NCI-H146 treated with DMSO at 0.1 percent for 48 hours (cell line): Measurements from ENCODE around the gene GGA1.

Experiments used
- DNase-seq: peaks from one replicate; lab custom pipeline; 2025; ENCODE audit not compliant: unreplicated experiment; lab: John Stamatoyannopoulos, UW

Gene GGA1

GRCh38 chr22:37630839-37631435 is 22.3 kb downstream of the GGA1 start:
- no peak for DNase-seq

DNA sequence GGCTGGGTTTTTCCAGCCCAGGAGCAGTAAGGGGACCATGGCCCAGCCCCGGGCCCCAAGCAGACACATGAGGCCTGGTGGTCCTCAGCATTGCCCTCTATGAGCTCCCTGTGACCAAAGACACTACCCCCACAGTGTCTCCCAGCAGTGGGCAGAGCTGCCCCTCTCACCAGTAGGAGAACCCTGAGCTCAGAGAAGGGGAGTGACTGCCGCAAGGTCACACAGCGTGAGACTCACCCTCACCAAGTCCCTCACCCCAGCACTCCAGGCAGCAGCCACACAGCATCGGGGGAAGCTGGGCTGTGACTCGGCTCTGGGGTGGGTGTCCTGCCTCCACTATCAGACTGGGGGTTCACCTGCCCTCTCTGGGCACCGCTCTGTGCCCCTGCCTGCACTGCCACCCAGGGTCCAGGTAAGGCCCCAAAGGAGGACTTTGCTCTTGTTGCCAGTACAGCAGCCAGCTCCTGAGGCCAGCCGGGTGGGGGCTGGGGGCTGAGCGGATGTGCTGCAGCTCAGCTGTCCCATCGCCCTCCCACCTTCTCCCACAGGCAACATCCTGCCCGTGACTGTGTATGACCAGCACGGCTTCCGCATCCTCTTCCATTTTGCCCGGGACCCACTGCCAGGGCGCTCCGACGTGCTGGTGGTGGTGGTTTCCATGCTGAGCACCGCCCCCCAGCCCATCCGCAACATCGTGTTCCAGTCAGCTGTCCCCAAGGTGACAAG is 23.0 kb downstream of the GGA1 start:
- no peak for DNase-seq

- no peak for DNase-seq
These were observed 23.8 kb downstream of the GGA1 start for GRCh38 chr22:37632174-37633088.

- no peak for DNase-seq
These were observed 24.5 kb downstream of the GGA1 start for GRCh38 chr22:37633089-37633624.

- DNase-seq, result no peak
These were observed 25.2 kb downstream of the GGA1 start for GRCh38 chr22:37633625-37634416.

DNA sequence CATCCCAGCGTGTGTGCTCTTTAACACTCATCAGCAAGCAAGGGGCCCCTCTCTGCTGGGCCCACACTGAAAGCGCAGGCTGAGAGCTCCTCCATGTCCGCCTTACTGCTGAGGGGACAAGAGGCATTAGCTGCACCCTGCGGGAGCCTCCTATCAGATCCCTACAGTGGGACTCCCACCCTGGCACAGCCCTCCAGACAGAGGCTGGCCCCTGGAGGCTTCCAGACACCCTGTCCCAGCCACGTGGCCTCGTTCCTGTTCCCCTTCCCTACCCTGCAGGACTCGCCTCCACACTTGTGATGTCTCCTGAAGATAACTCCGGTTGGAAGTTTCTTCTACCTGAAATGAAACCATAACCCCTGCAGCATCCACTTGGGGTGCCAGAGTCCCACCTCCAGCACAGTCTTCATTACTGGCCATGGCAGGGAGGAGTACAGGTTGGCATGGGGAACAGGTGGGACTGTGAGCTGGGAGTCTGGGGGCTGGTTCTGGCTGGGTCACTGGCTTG is 25.8 kb downstream of the GGA1 start:
- DNase-seq, result no peak

GRCh38 chr22:37635157-37635556 is 26.5 kb downstream of the GGA1 start:
- no peak for DNase-seq

GRCh38 chr22:37636186-37636948 is 27.7 kb downstream of the GGA1 start:
- no peak for DNase-seq

DNA sequence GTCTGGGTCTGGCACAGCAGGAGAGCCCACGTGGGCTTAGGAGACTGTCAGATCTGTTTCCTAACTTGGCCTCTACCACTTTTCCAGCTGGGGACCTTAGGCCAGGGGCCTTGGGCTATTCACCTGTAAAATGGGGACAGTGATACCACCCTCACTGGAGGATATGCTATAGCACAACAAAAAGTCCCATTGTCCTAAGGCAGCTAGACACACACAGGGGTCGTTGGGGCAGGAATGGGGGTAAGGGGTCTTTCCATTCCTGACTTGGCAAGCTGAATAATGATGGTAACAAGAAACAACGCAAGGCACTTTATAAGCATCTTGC is 28.3 kb downstream of the GGA1 start:
- no peak for DNase-seq

DNA sequence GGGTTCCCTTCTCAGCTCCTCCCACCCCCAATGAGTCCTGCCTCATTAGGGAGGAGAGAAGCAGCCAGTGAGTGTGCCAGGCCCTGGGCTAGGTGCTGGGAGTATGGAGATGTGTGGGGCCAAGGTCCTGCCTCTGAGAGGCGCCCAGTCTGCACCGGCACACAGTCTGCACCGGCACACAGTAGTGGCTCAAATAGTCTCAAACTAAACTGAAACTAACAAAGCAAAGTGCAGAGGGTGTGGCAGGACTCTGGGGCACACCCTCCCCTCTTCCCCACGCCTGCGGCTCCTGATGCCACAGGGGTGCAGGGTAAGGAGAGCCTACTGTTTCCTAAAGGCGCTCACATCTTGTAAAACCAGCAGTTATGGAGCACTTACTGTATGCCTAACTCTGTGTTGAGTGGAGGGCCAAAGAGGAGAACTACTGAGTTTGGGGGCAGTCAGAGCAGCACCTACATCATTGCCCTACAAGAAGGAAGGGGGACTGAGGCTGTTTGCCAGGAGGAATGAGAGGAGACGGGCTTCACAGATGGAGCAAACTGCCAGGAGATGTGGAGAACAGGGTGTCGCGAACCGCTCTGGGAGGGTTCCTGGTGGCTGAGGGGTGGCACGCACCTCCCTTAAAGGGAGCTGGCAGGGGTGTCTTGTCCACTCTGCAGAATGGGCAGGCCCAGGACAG is 29.9 kb downstream of the GGA1 start:
- DNase-seq, result no peak

DNA sequence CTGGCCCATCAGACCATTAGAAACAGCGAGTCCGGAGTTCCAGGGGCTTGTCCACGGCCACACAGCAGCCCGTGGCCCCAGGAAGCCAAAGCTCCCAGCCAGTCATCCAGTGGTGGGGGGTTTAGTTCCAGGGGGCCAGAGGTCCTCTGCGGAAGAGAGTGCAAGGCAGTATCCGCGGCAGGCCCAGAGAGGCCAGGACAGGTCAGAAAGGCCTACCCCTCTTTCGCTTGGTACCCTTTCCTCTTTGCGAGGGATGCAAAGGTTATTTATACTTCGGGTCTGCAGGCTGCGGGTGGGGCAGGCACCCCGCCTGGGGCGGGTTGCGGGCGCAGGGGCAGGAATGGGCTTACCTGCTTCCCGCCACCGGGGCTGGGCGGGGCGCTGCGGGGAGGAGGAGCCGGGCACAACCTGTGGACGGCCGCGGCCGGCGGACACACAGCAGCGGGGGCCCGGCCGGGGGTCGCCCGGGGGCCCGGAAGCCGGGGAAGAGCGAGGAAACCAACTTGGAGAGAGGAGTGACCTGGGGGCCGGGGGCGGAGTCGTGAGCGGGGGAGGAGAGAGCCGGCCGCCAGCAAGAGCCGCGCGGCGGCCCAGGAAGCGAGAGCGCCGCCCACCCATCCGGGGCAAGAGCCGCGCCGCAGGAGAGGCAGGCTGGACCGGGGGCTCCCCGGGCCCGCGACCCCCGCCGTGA is 30.6 kb downstream of the GGA1 start, which contains the start of gene SH3BP1:
Gene SH3BP1 (plus strand): TSS at position 600 of the 691 bp plus-strand sequence. CDS start 119 bp downstream, outside the sequence.
- peak; percentile 22 for DNase-seq

DNA sequence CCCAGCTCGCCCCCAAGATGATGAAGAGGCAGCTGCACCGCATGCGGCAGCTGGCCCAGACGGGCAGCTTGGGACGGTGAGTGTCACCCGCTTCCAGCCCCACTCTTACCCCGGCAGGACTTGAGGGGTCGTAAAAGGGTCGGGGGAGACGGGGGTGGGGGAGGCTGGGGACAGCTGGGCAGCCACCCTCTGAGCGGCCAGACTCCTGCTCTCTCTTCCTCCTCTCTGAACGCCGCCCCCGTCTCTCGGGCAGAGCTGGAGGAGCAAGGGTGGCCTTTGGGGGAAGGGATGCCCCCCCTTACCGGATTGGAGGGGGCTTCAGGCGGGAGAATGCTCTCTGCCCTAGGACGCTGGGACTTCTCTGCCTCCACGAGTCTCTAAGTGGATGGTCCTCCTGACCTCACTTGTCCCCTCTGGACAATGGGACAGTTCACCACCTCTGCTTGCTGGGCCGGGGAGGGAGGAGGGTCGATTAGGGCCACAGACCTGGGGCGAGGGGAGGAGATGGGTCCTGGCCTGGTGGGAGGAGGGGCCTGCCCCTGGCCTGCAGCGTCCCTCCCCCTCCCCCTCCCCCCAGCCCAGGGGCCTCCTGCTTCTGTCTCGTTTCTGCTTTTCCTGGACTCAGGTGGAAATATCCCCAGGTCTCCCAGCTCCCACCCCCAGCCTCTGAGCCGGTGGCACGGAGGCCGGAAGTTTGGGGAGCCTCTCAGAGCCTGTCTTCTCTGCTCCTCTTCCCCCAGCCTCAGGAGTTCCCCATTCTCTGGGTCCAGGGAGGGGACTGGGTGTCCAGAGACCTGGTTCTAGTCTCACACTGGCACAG is 31.3 kb downstream of the GGA1 start:
- DNase-seq, result no peak

GRCh38 chr22:37640591-37641560 is 32.2 kb downstream of the GGA1 start:
- DNase-seq, result no peak

GRCh38 chr22:37641561-37641949 is 32.9 kb downstream of the GGA1 start:
- DNase-seq, result no peak

- DNase-seq, result no peak
These were observed 34.7 kb downstream of the GGA1 start for GRCh38 chr22:37643225-37643847.

- no peak for DNase-seq
These were observed 38.7 kb downstream of the GGA1 start for GRCh38 chr22:37647317-37647716.
